ENCODE measurements around the gene FGD3.

Gene FGD3

DNA sequence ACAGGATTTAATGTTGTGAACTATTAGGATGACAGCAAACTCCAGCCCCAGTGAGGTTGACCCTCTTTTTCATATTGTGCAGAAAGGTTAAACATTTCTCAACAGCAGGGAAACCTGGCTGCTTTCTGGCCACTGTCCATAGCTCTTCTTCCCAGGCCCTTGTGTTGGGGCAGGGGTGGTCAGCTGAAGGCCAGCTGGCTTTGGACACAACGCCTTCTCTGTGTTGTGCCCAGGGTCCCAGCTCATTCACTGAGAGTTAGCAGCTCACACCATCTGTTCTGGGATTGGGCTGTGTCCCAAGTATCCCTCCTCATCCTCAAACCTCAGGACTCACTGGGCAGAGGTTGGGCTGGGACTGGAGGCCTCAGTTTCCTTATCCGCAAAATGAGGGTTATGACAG lies 1.3 kb downstream of the FGD3 start:
- Histone ChIP-seq H3K79me2 (ENCODE audit: insufficient read depth, low read length) (no peaks in the 10 kb centered on the region), H3K9ac (ENCODE audit: low read depth, low read length) (no peak overlapping the region), H2AFZ (ENCODE audit: low read depth, low read length) (no peak overlapping the region), H3K4me1 (ENCODE audit: insufficient read depth, low read length) (peaks cover 19% of the 10 kb centered on the region), H3K36me3 (ENCODE audit: insufficient read depth, low read length) (no peaks in the 10 kb centered on the region), H3K27me3 (ENCODE audit: insufficient read depth, low read length, poor library complexity) (peaks cover 21% of the 10 kb centered on the region), H3K9me3 (ENCODE audit: insufficient read depth, low read length, severe bottlenecking) (no peaks in the 10 kb centered on the region), H3K4me2 (ENCODE audit: insufficient read depth, low read length) (no peak overlapping the region), H4K20me1 (ENCODE audit: insufficient read depth, low read length) (no peaks in the 10 kb centered on the region), H3K4me3 (ENCODE audit: low read depth in 1 of 2, low read length in 2 of 2) (no peak overlapping the region), H3K27ac (ENCODE audit: low read length) (no peak overlapping the region)
- DNase-seq: no peak
- ATAC-seq (ENCODE audit: insufficient read depth, low read depth): no peak
- no peak for TF ChIP-seq EZH2 (IDR thresholded peaks at IDR 0.05; ENCODE audit: borderline replicate concordance, low read depth, low read length, severe bottlenecking)
- TF ChIP-seq, protein P1, sequence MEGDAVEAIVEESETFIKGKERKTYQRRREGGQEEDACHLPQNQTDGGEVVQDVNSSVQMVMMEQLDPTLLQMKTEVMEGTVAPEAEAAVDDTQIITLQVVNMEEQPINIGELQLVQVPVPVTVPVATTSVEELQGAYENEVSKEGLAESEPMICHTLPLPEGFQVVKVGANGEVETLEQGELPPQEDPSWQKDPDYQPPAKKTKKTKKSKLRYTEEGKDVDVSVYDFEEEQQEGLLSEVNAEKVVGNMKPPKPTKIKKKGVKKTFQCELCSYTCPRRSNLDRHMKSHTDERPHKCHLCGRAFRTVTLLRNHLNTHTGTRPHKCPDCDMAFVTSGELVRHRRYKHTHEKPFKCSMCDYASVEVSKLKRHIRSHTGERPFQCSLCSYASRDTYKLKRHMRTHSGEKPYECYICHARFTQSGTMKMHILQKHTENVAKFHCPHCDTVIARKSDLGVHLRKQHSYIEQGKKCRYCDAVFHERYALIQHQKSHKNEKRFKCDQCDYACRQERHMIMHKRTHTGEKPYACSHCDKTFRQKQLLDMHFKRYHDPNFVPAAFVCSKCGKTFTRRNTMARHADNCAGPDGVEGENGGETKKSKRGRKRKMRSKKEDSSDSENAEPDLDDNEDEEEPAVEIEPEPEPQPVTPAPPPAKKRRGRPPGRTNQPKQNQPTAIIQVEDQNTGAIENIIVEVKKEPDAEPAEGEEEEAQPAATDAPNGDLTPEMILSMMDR (IDR thresholded peaks at IDR 0.05; ENCODE audit: borderline replicate concordance, extremely low read depth, low read length, poor library complexity, severe bottlenecking): no peak

DNA sequence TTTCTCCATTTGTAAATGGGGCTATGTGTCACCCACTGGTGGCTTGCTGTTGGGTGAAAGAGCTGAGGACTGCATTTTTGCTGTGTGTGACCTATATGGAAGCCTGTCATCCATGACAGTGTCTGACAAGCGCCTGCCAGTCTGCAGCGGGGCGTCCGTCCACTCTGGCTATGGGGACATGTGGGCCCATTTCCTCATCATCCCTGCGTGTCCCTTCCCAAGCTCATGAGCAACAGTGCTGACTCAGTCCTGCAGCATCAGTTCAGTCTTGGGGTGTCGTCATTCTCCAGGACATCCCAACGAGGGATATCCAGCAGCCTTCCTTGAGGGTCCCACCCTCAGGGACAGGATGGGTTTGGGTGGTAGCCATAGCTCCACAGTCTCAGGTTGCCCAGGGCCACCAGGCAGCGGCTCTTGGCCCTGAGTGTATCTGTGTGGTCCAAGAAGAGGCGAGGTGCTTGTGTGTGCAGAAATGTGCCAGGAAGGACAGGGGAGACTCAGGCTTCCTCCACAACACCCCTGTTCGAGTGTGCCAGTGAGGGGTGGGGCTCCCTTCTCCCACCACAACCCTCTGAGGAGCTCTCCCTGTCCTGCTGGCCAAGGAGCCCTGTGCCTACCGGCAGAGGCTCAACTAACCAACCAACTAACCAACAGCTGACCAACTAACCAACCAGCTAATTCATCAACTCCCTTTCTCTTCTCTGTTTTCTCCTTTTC lies 2.1 kb downstream of the FGD3 start:
- H3K4me3 ChIP-seq (ENCODE audit: low read depth in 1 of 2, low read length in 2 of 2): no peak overlapping the region
- no peak overlapping the region for H3K27ac ChIP-seq (ENCODE audit: low read length)
- no peaks in the 10 kb centered on the region for H3K9me3 ChIP-seq (ENCODE audit: insufficient read depth, low read length, severe bottlenecking)
- H4K20me1 ChIP-seq (ENCODE audit: insufficient read depth, low read length): no peaks in the 10 kb centered on the region
- no peak for TF ChIP-seq EZH2 (IDR thresholded peaks at IDR 0.05; ENCODE audit: borderline replicate concordance, low read depth, low read length, severe bottlenecking)
- TF ChIP-seq, protein P1 (IDR thresholded peaks at IDR 0.05; ENCODE audit: borderline replicate concordance, extremely low read depth, low read length, poor library complexity, severe bottlenecking): no peak
- peaks cover 27% of the 10 kb centered on the region for H3K4me1 ChIP-seq (ENCODE audit: insufficient read depth, low read length)
- no peak overlapping the region for H3K4me2 ChIP-seq (ENCODE audit: insufficient read depth, low read length)
- no peaks in the 10 kb centered on the region for H3K36me3 ChIP-seq (ENCODE audit: insufficient read depth, low read length)
- DNase-seq: no peak
- no peak overlapping the region for H2AFZ ChIP-seq (ENCODE audit: low read depth, low read length)
- H3K27me3 ChIP-seq (ENCODE audit: insufficient read depth, low read length, poor library complexity): peaks cover 21% of the 10 kb centered on the region
- ATAC-seq (ENCODE audit: insufficient read depth, low read depth): no peak
- H3K9ac ChIP-seq (ENCODE audit: low read depth, low read length): no peak overlapping the region
- no peaks in the 10 kb centered on the region for H3K79me2 ChIP-seq (ENCODE audit: insufficient read depth, low read length)

DNA sequence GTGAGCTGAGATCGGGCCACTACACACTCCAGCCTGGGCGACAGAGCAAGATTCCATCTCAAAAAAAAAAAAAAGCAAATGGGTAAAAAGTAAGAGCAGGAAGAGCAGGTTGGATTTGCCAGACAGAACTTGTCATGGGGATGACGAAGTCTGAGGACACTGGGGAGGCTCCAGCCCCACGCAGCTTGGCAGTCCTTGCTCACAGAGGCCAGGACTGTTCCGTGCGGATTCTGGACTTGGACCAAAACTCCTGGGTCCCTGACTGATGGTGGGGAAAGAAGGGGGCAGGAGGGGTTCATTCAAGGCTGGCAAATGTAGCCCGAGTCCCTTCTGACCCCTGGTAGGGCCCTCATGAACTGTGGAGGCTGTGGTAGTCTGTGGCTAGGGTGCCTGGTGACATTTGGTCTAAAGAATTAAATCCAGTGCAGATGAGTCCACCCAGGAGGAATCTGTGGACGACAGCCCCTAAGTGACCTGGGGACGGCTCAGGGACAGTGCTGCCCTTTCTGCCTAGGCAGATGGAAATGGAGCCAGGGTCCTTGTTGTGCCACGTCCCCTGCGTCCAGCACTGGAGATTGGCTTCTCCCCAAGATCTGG lies 3.1 kb downstream of the FGD3 start:
- H3K4me3 ChIP-seq (ENCODE audit: low read depth in 1 of 2, low read length in 2 of 2): no peak overlapping the region
- no peaks in the 10 kb centered on the region for H4K20me1 ChIP-seq (ENCODE audit: insufficient read depth, low read length)
- no peak for DNase-seq
- no peaks in the 10 kb centered on the region for H3K9me3 ChIP-seq (ENCODE audit: insufficient read depth, low read length, severe bottlenecking)
- H2AFZ ChIP-seq (ENCODE audit: low read depth, low read length): no peak overlapping the region
- H3K36me3 ChIP-seq (ENCODE audit: insufficient read depth, low read length): no peaks in the 10 kb centered on the region
- peaks cover 33% of the 10 kb centered on the region for H3K4me1 ChIP-seq (ENCODE audit: insufficient read depth, low read length)
- TF ChIP-seq, protein P1 (IDR thresholded peaks at IDR 0.05; ENCODE audit: borderline replicate concordance, extremely low read depth, low read length, poor library complexity, severe bottlenecking): no peak
- TF ChIP-seq EZH2 (IDR thresholded peaks at IDR 0.05; ENCODE audit: borderline replicate concordance, low read depth, low read length, severe bottlenecking): no peak
- no peaks in the 10 kb centered on the region for H3K79me2 ChIP-seq (ENCODE audit: insufficient read depth, low read length)
- no peak overlapping the region for H3K27ac ChIP-seq (ENCODE audit: low read length)
- H3K4me2 ChIP-seq (ENCODE audit: insufficient read depth, low read length): no peak overlapping the region
- no peak overlapping the region for H3K9ac ChIP-seq (ENCODE audit: low read depth, low read length)
- ATAC-seq (ENCODE audit: insufficient read depth, low read depth): no peak
- H3K27me3 ChIP-seq (ENCODE audit: insufficient read depth, low read length, poor library complexity): peaks cover 21% of the 10 kb centered on the region
